ENCODE measurements around the gene DMXL2. TPM values are rescaled to one million over a fixed set of nuclear protein-coding genes. Genes with fewer than 3 reads are reported as not detected.

Gene DMXL2
- total and polyA plus RNA-seq, 9 of the 15 experiments (the other 6 are each of a cell fraction or from before 2014, with no cell fraction given) = 9.3 to 57.7 (median 30.7) TPM

DNA sequence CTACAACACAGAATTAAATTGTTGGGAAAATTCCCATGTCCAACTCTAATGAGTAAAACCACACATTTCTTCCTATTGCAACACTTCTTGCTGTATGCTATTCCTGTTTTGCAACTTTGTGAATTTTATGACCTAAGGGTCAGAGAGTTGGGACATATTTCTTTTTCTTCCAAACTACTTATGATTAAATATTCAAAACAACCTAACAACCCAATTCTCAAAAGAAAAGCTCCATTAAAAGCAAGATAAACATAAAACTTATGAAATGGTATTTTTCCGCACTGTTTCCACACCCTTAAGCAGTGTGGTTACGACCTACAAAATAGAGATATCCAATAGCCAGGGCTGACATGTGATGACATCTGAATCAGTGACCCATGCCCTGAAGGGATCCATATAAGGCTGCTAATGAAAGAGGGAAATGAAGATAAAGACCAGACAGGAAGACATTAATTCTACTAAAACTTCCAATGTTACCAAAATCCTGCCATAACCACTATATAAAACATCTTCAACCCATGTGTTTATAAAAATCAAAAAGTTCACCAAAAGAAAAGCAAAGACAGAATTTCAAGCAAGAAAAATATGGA is 45.6 kb downstream of the DMXL2 start (continued):
- TF ChIP-seq KDM5B (IDR thresholded peaks at IDR 0.05; ENCODE audit: insufficient replicate concordance, low read depth, low read length) (no peak), ETV5 (CRISPR knock-in tag; IDR thresholded peaks at IDR 0.05; ENCODE audit: low read depth) (no peak), ZNF696 (CRISPR knock-in tag; conservative IDR thresholded peaks at IDR 0.05) (no peak), BHLHE40 (IDR thresholded peaks at IDR 0.05; ENCODE audit: low read length) (no peak), NFIX (CRISPR knock-in tag; IDR thresholded peaks at IDR 0.05; ENCODE audit: low read depth) (no peak), ZNF780A (CRISPR knock-in tag; IDR thresholded peaks at IDR 0.05) (no peak), HDGF (IDR thresholded peaks at IDR 0.05) (no peak), FOXM1 (IDR thresholded peaks at IDR 0.05; ENCODE audit: low read depth) (no peak), FOXM1 (CRISPR knock-in tag; IDR thresholded peaks at IDR 0.05; ENCODE audit: low read depth) (no peak), PML (IDR thresholded peaks at IDR 0.05; ENCODE audit: low read length) (no peak), SREBF2 (CRISPR knock-in tag; IDR thresholded peaks at IDR 0.05) (no peak), ZZZ3 (IDR thresholded peaks at IDR 0.05) (no peak), ZNF75A (CRISPR knock-in tag; IDR thresholded peaks at IDR 0.05) (no peak), CBX8 (IDR thresholded peaks at IDR 0.05; ENCODE audit: borderline replicate concordance, extremely low read depth, low read depth, low read length, poor library complexity, severe bottlenecking) (no peak), NFIC (IDR thresholded peaks at IDR 0.05) (no peak), TRIM24 (IDR thresholded peaks at IDR 0.05) (peak; percentile 79 to 83; a peak in 2 of 4 replicates)
- TF ChIP-seq, protein P1, sequence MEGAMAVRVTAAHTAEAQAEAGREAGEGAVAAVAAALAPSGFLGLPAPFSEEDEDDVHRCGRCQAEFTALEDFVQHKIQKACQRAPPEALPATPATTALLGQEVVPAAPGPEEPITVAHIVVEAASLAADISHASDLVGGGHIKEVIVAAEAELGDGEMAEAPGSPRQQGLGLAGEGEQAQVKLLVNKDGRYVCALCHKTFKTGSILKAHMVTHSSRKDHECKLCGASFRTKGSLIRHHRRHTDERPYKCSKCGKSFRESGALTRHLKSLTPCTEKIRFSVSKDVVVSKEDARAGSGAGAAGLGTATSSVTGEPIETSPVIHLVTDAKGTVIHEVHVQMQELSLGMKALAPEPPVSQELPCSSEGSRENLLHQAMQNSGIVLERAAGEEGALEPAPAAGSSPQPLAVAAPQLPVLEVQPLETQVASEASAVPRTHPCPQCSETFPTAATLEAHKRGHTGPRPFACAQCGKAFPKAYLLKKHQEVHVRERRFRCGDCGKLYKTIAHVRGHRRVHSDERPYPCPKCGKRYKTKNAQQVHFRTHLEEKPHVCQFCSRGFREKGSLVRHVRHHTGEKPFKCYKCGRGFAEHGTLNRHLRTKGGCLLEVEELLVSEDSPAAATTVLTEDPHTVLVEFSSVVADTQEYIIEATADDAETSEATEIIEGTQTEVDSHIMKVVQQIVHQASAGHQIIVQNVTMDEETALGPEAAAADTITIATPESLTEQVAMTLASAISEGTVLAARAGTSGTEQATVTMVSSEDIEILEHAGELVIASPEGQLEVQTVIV (CRISPR knock-in tag; IDR thresholded peaks at IDR 0.05; ENCODE audit: borderline replicate concordance) = no peak
- TF ChIP-seq, protein P2, sequence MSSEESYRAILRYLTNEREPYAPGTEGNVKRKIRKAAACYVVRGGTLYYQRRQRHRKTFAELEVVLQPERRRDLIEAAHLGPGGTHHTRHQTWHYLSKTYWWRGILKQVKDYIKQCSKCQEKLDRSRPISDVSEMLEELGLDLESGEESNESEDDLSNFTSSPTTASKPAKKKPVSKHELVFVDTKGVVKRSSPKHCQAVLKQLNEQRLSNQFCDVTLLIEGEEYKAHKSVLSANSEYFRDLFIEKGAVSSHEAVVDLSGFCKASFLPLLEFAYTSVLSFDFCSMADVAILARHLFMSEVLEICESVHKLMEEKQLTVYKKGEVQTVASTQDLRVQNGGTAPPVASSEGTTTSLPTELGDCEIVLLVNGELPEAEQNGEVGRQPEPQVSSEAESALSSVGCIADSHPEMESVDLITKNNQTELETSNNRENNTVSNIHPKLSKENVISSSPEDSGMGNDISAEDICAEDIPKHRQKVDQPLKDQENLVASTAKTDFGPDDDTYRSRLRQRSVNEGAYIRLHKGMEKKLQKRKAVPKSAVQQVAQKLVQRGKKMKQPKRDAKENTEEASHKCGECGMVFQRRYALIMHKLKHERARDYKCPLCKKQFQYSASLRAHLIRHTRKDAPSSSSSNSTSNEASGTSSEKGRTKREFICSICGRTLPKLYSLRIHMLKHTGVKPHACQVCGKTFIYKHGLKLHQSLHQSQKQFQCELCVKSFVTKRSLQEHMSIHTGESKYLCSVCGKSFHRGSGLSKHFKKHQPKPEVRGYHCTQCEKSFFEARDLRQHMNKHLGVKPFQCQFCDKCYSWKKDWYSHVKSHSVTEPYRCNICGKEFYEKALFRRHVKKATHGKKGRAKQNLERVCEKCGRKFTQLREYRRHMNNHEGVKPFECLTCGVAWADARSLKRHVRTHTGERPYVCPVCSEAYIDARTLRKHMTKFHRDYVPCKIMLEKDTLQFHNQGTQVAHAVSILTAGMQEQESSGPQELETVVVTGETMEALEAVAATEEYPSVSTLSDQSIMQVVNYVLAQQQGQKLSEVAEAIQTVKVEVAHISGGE (CRISPR knock-in tag; IDR thresholded peaks at IDR 0.05) = no peak
